Parathyroid adenoma (tissue), 2 donors: ENCODE results near the gene NLRP1.

Experiments
- H2AFZ ChIP-seq: fragments of 300-600 bp; sonication (generic); one replicate; pipeline ENCODE4 v1.7.0; 2017; ENCODE audit warnings: antibody characterized with exemption, mild to moderate bottlenecking
- H3K27ac ChIP-seq: fragments of 300-600 bp; sonication (generic); one replicate; pipeline ENCODE4 v1.7.0; 2017
- H3K27me3 ChIP-seq: fragments of 300-600 bp; sonication (generic); one replicate; pipeline ENCODE4 v1.7.0; 2017; ENCODE audit warnings: low read length; ENCODE audit not compliant: control insufficient read depth, insufficient read depth
- H3K36me3 ChIP-seq: fragments of 300-600 bp; sonication (generic); one replicate; pipeline ENCODE4 v1.7.0; 2017; ENCODE audit warnings: low read length; ENCODE audit not compliant: control insufficient read depth, insufficient read depth
- H3K4me1 ChIP-seq: fragments of 300-600 bp; sonication (generic); one replicate; pipeline ENCODE4 v1.7.0; 2017; ENCODE audit warnings: control low read depth
- H3K4me2 ChIP-seq: fragments of 300-600 bp; sonication (generic); one replicate; pipeline ENCODE4 v1.7.0; 2017; ENCODE audit warnings: low read length
- H3K4me3 ChIP-seq: fragments of 300-600 bp; sonication (generic); one replicate; pipeline ENCODE4 v1.7.0; 2017; ENCODE audit warnings: low read depth, low read length
- H3K79me2 ChIP-seq: fragments of 300-600 bp; sonication (generic); one replicate; pipeline ENCODE4 v1.7.0; 2017; ENCODE audit warnings: control low read depth
- H3K9ac ChIP-seq: fragments of 300-600 bp; sonication (generic); one replicate; pipeline ENCODE4 v1.7.0; 2017; ENCODE audit warnings: mild to moderate bottlenecking
- H3K9me3 ChIP-seq: fragments of 300-600 bp; sonication (generic); one replicate; pipeline ENCODE4 v1.7.0; 2017; ENCODE audit warnings: low read length; ENCODE audit not compliant: control insufficient read depth
- CTCF ChIP-seq: fragments of 300-600 bp; sonication (generic); IDR thresholded peaks from one replicate; pipeline ENCODE4 v1.7.0; 2017; ENCODE audit warnings: antibody characterized with exemption, mild to moderate bottlenecking
- donor health status: primary hyperparathyroidism.

NLRP1 gene

GRCh38 chr17:5533486-5534315, 50.6 kb downstream of the NLRP1 start:
- H3K27me3 ChIP-seq = no peaks in the 10 kb centered on the region
- no peaks in the 10 kb centered on the region for H3K79me2 ChIP-seq
- H3K4me3 ChIP-seq = no peak overlapping the region
- no peaks in the 10 kb centered on the region for H3K4me1 ChIP-seq
- H3K36me3 ChIP-seq = no peaks in the 10 kb centered on the region
- no peaks in the 10 kb centered on the region for H3K9me3 ChIP-seq
- no peak overlapping the region for H2AFZ ChIP-seq
- H3K27ac ChIP-seq = no peak overlapping the region
- H3K4me2 ChIP-seq = no peak overlapping the region
- no peak for TF ChIP-seq CTCF
- no peak overlapping the region for H3K9ac ChIP-seq

- Histone ChIP-seq H3K4me1 (no peaks in the 10 kb centered on the region), H3K36me3 (no peaks in the 10 kb centered on the region), H3K4me2 (no peak overlapping the region), H3K79me2 (no peaks in the 10 kb centered on the region), H3K4me3 (no peak overlapping the region), H3K9ac (no peak overlapping the region), H3K27me3 (no peaks in the 10 kb centered on the region), H2AFZ (no peak overlapping the region), H3K27ac (no peak overlapping the region), H3K9me3 (no peaks in the 10 kb centered on the region)
- no peak for TF ChIP-seq CTCF
Measured at GRCh38 chr17:5532581-5532980, 51.7 kb downstream of the NLRP1 start.

DNA sequence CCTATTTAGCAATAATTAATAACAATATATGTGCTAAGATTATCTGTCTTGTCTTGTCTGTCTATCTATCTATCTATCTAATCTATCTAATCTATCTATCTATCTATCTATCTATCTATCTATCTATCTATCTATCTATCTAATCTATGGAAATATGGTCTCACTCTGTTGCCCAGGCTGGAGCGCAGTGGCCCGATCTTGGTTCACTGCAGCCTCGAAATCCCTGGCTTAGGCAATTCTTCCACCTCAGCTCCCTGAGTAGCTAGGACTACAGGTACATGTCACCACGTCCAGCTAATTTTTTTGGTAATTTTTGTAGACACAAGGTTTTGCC, 53.3 kb downstream of the NLRP1 start:
- Histone ChIP-seq H3K27me3 (no peaks in the 10 kb centered on the region), H3K9ac (no peak overlapping the region), H3K27ac (no peak overlapping the region), H3K4me3 (no peak overlapping the region), H3K79me2 (no peaks in the 10 kb centered on the region), H3K9me3 (no peaks in the 10 kb centered on the region), H3K4me2 (no peak overlapping the region), H2AFZ (no peak overlapping the region), H3K36me3 (no peaks in the 10 kb centered on the region), H3K4me1 (no peaks in the 10 kb centered on the region)
- no peak for TF ChIP-seq CTCF

- H3K4me1 ChIP-seq = no peaks in the 10 kb centered on the region
- no peak overlapping the region for H3K4me2 ChIP-seq
- H3K9me3 ChIP-seq = no peaks in the 10 kb centered on the region
- no peak overlapping the region for H3K9ac ChIP-seq
- no peak overlapping the region for H2AFZ ChIP-seq
- H3K36me3 ChIP-seq = no peaks in the 10 kb centered on the region
- H3K27me3 ChIP-seq = no peaks in the 10 kb centered on the region
- no peak overlapping the region for H3K4me3 ChIP-seq
- H3K79me2 ChIP-seq = no peaks in the 10 kb centered on the region
- no peak for TF ChIP-seq CTCF
- H3K27ac ChIP-seq = no peak overlapping the region
Measured at GRCh38 chr17:5530265-5531084, 53.8 kb downstream of the NLRP1 start.
